Brain pericyte (primary cell): ENCODE results near the gene CDK5RAP2.

ENCODE experiments used
- DNase-seq: peaks from one replicate; pipeline ENCODE4 v3.0.0-alpha.2; 2012; ENCODE audit warnings: low read depth, low spot score

Gene CDK5RAP2

GRCh38 chr9:120438111-120438510 lies 141.9 kb downstream of the CDK5RAP2 start:
- DNase-seq, result no peak

DNA sequence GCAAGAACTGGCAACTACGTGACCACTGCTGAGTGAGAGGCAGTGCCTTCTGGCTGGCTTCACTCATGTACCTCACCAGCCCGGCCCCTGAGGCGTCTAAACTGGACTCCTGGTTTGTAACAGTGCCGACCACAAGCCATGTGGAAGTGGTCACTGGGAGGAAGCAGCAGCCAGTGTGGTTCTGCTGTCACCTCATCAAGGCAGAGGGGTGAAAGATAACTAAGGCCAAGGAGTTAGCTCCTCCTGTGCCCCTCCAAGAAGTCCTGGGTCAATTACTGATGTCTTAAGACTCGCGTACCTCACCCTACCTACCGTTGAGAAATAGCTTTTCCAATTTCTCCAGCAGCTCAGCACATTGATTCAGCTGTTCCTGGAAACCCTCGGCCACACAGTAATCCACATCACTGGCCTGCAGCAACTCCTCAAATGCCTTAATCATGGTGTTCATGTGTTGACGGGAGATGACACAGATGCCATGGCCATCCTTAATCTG lies 142.9 kb downstream of the CDK5RAP2 start:
- DNase-seq, result no peak

- DNase-seq, result no peak
These were observed 143.5 kb downstream of the CDK5RAP2 start for GRCh38 chr9:120436446-120436845.

GRCh38 chr9:120435091-120435490 lies 144.9 kb downstream of the CDK5RAP2 start:
- DNase-seq, result no peak

DNA sequence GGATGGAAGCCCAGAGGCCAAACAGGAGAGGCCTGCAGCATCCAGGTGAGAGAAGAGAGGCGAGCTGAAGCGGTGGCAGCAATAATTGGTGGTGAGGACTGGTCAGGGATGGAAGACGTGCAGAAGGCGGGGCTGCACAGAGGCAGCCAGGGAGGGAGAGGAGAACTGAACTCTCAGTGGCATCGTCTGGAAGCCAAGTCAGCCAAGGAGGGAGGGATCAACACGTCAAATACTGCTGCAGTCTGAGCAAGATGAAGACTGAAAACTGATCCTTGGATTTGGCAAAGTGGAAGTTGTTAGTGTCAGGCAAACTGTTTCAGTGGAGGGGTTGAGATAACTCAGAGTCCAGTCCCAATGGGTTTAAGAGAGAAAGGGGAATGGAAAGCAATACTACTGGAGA lies 145.4 kb downstream of the CDK5RAP2 start:
- no peak for DNase-seq

DNA sequence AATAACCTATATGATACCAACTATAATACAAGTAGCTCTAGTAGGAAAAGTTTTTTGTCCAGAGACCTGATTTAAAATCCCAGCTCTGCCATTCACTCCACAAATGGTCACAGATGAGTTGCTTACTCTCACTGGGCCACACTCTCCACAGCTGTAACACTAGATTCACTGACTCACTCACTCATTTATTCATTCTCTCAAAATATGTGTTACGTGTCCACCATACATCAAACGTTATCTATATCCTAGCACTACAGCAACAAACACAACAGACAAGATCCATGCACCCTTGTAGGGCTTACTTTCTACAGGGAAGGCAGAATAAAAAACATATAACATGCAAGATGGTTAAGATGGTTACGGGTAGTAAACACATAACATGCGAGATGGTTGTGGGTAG lies 146.3 kb downstream of the CDK5RAP2 start:
- no peak for DNase-seq

DNA sequence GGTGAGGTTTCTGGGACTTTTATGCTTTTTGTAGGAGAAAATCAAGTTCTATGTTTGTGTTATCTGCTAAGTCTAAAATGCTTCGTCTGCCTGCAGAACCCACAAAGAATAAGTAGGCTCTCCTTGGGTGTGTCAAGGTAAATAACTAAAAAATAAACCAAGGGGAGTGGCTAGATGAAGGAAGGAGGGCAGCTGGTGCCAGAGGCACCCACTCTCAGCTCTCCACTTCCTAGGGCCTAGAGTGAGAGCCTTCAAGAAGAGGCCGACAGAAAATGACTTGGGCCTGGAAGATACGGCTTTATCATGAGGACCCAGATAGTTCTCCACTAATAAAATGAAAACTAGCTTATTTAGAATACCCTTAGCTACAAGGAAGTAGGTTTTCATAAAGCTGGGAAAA lies 147.4 kb downstream of the CDK5RAP2 start:
- no peak for DNase-seq

DNA sequence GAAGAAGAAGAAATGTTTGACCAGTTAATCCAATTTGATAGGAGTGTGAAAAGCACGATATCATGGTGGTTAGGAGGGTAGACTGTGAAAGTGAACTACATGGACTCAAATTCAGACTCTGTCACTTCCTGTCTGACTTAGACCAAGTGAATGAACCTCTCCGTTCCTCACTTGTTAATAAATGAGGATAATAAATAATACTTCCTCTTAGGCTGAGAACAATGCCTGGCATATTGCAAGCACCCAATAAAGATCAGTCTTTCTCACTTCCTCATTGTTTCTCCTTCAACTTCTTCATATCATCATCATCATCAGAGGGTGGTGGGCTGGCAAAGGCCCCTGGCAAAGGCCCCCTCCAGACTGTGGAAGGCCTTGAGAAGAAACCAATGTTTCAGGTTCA lies 148.7 kb downstream of the CDK5RAP2 start:
- no peak for DNase-seq

GRCh38 chr9:120424248-120424647 lies 155.7 kb downstream of the CDK5RAP2 start:
- DNase-seq, result no peak

GRCh38 chr9:120423812-120424211 lies 156.2 kb downstream of the CDK5RAP2 start:
- no peak for DNase-seq

- DNase-seq, result no peak
These were observed 158.0 kb downstream of the CDK5RAP2 start for GRCh38 chr9:120421977-120422376.

- DNase-seq, result no peak
These were observed 161.7 kb downstream of the CDK5RAP2 start for GRCh38 chr9:120418315-120418714.

DNA sequence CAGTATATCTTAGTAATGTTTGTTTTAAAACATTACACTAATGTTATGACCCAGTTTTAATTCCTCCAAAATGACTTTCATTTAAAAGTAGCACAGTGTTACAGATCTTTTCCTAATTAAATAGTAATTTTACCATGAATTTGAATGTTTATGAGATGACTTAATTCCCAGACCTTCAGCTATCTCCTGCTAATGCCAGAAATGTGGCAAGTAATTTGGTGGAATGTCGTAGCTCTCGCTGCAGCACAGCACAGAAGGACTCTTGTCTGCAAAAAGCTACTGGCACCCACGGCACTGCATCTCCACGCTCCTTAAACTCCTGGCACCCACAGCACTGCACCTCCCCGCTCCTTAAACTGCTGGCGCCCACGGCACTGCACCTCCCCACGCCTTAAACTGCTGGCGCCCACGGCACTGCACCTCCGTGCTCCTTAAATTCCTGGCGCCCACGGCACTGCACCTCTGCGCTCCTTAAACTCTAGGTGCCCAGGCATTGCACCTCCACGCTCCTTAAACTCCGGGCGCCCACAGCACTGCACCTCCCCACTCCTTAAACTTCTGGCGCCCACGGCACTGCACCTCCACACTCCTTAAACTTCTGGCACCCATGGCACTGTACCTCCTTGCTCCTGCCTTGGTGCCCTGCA lies 163.1 kb downstream of the CDK5RAP2 start:
- no peak for DNase-seq

DNA sequence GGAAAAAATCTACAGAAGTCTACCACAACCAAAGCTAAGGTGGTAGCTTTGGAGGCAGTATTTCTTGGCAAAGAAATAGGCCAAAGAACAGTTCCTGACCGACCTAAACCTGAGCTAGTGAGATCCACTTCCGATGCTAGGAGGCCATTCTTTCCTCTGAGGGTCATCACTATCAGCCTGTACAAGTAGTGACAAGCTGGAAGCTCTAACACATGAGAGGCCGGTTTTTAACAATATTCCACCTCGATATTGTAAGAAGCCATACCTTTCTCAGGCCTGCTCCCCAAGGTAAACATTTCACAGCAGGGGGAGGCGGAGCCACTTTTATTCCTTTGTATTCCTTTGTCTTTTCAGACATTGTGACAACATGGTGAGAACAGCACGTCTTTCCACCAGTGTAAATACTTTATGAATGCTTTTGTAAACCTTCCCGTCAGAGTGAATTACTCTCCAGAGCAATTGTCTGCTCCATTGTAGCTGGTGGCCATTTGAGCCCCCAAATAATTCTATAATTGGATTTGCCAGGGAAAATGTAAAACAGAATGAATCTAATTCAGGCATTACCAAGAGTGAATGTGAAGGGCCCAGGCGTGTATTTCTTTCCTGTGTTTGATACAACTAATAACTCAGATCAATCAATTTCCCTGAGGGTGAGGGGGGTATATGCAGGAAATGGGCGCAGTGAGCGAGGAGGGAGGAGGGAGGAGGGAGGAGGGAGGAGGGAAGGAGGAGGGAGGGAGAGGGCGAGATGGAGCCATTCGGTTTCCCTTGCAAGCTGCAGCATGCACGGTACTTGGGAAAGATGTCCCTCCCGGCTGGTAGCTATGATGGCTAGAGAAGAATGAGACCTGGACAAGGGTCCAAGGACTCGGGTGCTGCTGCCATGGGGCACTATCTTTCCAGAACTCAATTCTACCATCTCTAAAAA lies 166.6 kb downstream of the CDK5RAP2 start:
- DNase-seq, result no peak

DNA sequence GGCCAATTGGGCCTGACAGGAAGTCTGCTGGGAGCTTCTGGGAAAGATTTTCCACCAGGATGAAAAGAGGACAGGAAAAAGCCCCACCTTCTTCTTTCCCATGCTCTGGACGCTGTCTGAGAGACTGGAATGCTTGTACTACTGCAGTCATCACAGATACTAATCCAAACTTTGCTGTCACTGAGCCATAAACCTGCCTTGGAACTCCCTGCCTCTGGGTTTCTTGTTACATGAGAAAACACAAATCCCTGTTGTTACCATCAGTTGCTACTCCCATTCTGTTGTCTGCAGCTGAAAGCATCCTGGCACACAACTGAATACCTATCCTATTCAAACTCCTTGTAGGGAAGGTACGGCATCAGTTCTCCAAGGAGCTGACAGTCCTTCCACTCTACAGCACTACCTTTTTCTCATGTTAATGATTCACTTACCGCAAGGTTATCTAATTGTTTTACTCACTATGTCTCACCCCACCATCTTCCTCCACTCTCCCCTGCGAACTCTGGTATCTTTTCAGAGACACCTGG lies 167.5 kb downstream of the CDK5RAP2 start:
- DNase-seq, result no peak

DNA sequence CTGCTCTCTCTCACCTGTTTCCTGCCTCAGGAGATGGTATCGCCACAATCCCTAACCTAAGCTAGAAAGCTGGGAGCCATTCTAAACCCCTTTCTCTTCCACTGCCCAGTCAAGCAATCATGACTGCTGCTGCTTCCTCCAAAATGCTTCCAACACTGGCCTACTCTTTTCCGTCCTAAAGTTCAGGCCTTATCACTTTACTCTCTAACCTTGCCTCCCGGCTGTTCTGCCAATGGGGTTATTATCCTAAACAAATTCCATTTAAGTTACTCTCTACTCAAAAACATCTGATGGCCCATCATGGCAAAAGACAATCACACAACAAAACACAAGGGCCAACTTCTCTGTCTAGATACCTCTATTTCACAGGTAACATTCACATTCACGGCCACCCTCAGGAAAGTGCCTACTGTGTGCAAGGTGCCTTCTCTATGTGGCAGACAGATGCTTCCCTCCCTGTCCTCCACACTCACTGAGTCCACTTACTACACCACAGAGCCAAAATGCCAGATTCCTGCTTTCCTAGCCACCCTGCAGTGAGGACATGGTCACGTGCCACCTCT lies 168.0 kb downstream of the CDK5RAP2 start:
- DNase-seq, result no peak

DNA sequence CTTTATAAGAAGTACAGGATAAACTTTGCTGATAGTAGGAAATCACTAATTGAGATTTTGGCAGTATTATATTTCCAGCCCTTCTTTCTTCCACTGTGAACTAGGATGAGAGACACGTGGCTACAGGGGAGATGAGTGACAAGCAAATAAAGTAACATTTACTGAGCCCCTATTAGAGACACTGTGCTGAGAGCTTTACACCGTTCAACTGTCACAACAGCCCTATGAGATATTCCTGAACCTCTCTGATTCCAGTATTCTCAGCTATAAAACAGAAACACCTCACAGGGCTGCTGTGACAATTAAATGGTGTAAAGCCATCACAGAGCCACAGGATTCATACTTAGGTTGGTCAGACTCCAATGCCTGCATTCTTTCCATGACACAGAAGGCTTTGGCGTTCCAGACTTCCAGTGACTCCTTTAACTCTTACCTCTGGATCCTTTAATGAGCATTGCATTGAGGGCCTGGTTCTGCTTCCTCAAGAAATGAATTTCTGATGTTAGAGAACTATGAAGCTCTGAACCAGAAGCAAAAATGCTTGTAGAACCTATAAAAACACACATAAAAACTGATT lies 169.0 kb downstream of the CDK5RAP2 start:
- no peak for DNase-seq

DNA sequence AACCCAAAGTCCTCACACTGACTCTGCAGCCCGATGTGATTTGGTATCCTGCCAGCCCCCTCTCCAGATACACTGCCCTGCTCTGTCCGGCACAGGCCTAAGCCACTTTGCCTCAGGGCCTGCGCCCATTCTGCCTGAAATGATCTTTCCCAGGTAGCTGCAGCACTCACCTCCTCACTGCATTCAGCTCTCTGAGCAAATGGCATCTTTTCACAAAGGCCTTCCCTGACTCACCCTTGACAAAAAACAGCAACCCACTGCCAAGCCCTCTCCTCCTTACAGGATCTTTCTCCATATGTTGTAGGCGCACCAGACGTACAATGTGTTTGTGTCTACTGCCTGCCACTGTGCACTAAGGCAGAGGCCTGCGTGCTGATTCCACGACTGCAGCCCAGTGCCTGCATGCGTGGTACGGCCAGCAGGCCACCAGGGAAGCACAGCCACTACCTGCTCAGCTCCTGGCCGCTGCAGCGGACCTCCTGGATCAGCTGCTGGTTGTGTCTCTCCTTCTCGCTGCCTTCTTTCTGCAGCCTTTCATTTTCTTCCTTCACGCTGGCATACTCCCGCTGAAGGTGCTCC lies 171.2 kb downstream of the CDK5RAP2 start:
- DNase-seq, result no peak

DNA sequence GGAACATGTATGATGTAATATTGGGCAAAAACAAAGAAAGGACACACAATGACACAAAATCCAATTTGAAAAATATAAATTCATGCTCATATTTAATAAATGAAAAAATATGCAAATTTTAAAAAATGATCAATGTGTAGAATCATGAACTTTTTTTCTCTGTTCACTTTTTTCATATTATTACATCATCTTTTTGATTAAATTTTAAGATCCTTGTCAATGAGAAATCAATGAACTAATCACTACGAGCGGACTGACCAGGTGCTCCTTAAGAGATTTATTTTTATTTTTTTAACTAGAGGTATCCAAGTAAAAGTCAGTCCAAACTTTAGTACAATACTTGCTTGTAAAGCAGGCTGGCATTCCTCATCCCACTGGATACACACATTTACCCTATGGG lies 174.1 kb downstream of the CDK5RAP2 start:
- no peak for DNase-seq

DNA sequence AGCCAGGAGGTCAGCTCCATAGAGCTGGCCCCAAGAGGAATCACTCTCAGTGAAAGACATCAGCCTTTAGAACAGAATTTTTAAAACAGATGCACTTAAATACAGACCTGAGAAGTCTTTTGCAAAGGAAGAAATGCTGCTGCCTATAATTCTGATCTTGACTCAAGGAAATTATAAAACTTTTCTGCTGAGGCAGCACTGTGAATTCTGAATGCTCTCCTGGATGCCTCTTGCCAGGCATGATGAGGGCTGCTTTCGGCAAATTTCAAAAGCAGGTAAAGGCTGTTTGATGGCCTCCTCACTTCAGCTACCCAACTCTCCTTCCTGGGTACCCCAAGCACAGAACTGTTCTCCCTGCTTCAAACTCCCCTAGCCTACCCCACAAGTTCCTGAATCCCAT lies 174.8 kb downstream of the CDK5RAP2 start:
- no peak for DNase-seq

DNA sequence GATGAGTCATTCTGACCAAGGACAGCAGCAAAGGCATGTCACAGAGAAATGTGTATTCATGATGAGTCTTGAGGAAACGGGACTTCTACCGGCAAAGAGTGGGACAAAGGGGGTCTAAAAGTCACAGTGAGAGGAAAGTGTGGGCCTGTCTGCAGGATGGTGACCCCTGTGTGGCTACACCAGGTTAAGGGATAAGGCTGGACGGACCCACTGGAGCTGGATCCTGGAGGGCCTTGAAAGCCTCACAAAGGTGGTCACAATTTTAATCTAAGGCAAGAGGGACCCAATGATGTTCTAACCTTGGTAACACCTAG lies 176.5 kb downstream of the CDK5RAP2 start:
- no peak for DNase-seq
